DMS53 (cell line): ENCODE measurements around the gene TRIM15.
"Not testable (repeated sequence)": the region's sequence is repeated elsewhere in the genome, so short reads cannot be mapped to it uniquely, and the experiment has no call there.

Source experiments
- DNase-seq: peaks from one replicate; lab custom pipeline; 2025; lab: John Stamatoyannopoulos, UW

The TRIM15 gene

DNA sequence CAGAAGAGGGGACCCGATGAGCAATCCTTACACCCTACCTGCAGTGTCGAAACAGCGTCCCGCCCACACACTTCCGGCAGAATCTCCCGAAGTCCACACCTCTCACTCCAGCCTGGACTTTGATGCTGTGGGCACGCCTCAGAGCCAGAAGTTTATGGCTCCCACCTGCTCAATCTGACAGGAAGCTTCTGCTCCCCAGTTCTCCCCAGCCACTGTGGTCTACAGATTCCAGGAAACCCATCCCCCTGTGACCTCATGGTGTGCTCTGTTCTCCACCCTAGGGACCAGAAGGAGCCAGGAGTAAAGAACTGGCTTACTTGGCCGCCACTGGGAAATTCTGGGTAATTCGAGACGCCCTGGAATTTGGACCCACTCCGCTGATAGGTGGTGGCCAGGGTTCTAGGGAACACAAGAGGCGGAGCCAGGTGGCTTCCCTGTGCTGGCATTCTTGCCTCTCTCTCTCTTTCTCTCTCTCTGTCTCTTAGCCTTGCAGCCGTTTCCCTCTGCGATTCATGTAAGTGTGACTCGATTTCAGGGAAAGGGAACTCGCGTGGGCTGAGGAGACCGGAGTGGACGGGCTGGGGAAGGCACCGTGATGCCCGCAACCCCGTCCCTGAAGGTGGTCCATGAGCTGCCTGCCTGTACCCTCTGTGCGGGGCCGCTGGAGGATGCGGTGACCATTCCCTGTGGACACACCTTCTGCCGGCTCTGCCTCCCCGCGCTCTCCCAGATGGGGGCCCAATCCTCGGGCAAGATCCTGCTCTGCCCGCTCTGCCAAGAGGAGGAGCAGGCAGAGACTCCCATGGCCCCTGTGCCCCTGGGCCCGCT is at the start of gene TRIM15:
TSS of gene TRIM15 (plus strand) at position 457 of the 828 bp plus-strand sequence. CDS start at position 596, 139 bp downstream.
- peak; percentile 82 for DNase-seq

DNA sequence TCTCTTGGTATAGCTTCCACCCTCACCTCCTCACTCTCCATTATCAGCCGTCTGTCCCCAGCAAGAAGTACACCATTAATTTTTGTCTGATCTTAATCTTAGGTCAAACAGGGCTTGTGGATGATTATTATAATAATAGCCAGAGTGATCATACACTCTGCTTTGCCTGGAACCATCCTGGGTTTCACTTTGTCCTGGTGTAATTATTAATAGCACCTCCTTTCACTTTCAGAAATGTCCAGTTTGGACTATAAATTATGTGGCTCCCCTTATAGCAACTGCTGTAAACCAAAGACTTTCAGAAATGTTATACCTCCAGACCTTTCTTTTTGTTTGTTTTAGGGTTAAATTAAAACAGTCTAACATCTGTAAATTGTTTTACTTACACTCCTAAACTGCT is 49.5 kb upstream of the TRIM15 start:
- DNase-seq = no peak

DNA sequence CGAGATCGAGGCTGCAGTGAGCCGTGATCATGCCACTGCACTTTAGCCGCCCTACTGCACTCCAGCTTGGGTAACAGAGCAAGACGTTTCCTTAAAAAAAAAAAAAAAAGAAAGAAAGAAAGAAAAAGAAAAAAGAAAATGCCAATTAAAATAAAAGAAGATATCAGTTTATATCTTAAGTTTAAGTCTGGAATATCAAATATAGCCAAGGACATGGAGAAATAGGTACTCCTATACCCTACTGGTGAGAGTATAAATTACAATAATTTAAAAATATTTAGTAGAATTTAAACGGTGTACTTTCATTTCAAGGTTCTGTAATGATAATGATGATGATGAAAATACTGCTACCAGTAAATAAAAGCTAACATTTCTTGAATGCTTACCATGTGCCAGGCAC is 46.6 kb upstream of the TRIM15 start:
- no peak for DNase-seq

DNA sequence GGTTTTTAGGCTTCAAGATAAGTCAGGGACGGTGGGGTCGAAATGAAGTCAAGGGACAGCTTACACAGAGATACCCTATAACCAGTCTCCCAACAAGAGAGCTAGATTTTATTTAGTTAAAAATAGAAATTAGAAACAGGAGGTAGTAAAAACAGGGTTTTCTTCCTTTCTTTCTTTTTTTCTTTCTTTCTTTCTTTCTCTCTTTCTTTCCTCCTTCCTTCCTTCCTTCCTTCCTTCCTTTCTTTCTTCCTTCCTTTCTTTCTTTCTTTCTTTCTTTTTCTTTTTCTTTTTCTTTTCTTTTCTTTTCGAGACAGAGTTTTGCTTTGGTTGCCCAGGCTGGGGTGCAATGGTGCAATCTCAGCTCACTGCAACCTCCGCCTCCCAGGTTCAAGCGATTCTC is 44.7 kb upstream of the TRIM15 start:
- not testable (repeated sequence) for DNase-seq

DNA sequence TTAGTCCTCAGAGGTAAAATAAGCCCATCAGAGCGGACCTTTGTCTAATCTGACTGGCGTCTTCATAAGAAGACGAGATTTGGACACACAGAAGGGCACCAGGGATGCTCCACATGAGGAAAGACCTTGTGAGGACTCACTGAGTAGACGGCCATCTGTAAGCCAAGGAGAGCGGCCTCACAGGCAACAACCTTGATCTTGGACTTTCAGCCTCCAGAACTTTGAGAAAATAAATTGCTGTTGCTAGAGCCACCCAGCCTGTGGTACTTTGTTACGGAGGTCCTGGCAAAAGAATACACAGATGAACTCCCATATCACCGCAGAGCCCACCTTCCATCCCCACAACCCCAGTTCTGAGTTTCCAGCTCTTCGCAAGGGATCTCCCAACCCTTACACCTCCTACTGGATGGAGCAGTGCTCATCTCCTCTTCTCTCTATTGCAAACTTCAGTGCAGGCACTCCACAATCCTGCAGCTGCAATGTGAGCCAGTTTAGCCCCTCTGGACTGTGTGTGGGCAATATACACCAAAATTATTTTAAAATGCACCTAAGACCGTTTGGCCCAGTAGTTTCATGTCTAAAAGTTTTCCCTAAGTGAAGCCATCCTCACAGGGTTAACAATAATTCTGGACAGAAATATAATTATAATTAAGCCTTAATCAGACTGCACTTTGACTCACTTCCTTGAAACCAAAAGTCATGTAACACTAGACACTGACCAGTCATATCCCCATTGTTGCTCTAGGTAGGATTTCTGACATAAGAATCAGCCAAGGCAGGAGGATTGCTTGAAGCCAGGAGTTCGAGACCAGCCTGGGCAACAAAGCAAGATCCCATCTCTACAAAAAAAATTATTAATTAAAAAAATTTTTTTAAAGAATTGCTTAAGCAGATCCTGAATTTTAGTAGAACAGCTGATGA is 41.6 kb upstream of the TRIM15 start:
- DNase-seq = no peak

DNA sequence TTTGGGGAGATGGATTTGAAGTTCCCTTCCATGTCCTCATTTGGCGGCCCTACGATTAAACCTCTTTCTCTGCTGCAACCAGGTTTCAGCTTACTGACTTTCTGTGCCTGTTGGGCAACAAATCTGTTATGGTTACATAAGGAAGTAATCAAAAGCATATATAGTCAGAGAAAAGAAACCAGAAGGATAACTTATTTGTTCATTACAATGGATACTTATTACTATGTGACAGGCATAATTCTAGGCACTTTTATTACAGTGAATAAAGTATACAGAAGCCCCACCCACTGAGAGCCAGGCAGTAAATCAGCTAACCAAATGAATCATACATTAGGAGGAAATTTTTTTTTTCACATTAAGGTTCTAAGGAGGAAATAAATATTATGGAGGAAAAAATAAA is 40.8 kb upstream of the TRIM15 start:
- no peak for DNase-seq

DNA sequence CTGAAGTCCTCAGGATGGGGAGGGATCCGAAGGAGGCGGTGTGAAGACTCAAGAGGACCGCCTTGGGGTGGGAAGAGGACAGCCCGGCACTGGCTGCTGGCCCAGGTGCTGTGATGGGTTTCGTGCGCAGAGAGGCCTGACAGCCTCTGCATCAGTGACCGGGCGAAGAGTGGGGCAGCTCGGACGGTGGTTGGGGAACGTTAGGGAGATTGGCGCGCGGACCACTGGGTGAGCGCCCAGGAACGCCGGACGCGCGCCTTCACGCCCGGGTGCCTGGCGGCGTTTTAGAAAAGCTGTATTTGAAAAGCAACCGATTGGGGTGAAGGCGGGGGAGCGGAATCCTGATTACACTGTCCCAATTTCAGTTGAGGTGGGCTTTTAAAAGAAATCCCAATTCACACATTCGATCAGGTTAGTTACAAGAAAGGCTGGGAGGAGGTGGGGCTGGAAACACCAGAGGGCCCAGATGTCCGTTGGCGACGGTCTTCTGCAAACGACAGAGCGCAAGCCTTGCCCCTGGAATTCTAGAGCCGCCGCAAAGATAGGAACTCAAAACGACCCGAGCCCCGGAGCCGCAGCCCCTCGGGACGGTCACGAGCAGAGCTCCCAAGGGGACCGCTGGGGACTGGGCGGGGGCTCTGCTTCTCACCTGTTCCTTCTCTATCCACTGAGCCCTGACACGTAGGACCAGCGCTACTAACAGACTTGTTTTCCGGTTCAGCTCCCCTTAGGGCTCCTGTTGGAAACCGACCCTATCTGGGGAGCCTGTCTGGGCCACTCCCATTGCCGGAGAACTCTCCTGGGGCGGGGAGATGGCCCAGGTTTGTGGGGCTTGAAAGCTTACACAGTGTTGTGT is 35.9 kb upstream of the TRIM15 start:
- DNase-seq = no peak

DNA sequence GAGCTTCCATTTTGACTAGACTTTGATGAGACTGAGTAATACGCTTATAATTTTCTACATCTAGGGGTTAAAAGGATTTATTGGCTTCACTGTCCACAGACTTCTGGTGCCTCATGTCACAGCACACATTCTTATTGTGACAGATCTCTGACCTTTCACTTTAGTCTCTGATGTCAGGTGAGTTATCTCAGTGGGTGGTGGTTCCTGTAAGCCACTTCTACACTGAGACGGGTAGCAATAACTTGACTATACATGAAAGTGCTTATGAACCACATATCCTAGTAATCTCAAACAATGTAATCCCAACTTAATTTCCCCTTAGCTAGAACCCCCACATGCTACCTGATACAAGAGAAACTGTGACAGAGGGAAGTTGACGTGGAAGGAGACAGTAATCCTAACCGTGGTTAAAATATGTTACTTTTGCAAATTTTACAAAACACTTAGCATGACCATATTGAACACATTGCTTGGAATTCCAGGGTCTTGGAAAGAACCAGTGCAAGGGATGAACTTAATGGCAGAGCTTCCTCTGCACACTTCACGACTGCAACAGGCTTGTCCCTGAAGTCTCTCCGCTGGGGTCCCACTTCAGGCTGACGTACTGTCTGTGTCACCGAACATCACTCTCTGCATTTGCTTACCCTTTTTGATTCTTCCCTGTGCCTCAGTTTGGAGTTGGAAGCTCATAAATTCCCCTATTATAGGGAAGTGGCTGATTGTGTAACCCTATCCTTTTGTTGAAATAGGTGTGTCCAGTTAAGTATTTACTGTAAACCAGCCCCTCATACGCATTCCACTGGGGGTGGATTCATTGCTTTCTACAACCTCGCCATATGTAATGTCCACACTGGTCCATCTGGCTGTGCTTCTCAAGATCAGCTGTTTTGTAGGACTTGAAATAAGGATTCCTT is 33.8 kb upstream of the TRIM15 start:
- DNase-seq = no peak

DNA sequence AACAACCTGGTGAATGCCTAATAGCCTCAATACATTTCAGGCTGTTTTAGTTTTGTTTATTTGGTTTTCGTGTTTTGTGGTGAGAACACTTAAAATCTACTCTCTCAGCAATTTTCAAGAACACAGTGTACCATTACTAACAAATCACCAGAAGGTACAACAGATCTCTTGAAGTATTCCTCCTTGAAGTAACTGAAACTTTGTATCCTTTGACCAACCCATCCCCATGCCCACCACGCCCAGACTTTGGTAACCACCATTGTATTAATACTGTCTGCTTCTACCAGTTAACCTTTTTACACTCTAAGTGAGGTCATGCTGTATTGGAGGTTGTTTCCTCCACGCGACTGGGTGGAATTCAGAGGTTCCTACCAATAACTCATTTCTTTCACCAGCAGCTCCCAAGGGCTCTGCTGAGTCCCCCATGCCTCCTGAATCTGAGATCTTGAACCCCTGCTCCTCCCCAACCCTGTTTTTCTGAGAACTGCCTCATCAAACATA is 33.1 kb upstream of the TRIM15 start:
- no peak for DNase-seq

DNA sequence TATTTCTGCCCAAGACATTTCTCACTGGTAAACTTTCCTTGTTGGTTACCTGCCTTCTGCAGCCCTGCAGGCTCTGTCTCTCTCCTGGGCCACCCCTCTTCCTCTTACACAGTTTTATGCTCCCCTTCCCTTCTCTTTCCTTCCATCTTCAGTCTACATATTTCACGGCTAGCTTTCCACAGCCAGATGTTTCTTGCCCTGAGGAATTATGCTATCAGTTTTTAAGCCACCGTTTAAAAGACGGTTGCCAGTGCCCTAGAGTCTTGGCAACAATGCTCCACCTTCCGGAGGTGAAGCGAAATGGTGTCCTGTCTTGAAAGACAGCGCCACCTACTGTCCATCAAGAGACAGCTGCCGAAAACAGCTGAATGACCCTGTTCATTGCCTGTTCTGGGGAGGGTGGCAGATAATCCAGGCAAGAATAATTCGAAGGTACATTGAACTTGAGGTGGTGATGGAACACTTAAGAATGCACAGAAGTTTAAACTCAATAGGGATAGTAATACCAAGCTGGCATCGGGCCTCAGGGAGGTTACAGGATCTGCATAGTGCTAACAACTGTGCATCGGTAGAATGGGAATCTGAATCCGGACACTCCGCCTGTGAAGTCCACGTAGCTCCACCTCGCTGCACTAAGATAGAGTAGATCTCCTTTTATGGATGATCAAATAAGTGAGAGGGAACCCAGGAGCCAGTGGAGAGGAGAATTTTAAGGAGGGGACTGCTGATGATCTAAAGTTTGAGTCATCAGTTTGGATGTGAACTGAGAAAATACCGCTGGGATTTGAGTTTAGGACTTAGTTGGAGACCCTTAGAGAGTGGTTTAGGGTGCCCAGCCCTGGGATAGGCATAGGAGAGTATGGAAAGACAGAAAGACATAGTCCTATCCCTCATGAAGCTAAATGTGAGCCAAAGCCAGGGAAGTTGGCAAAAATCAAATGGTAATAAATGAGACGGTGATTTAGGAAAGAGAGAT is 32.2 kb upstream of the TRIM15 start:
- peak; percentile 91 for DNase-seq

DNA sequence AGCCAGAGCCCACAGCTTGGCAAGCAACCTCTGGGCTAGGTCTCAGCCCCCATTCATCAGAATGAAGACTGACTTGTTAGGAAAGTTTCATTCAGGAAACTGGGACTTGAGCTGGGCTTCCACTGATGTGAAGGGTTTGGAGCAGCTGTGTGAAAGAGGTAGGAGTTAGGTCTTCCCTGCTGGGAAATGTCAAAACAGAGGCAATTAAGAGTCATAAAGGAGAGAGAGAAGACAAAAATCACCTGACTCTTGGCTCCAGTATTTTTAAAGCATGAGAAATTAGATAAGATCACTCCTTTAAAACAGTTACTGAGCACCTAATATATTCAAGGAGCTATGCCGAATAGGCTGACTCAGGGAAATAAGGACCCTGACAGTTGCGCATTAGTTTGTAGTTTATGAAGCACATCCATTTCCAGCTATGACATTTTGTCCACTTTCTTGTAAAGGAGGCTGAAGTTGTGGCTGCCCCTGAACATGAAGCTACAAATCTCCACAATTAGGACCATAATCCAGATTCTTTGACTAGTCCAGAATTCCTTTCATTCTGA is 31.3 kb upstream of the TRIM15 start:
- DNase-seq = no peak

DNA sequence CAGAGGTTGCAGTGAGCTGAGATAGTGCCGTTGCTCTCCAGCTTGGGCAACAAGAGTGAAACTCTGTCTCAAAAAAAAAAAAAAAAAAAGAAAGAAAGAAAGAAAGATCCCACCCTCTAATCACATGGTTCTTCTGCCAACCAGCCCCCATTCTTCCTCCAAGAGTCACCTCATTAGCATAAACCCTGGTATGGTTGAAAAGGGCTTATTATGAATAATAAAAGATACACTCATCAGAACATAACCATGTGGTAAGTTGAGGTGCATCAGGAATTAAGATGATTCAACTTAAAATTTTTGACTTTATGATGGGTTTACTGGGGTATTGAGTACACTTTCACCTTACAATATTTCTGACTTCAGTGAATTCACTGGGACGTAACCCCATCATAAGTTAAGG is 28.2 kb upstream of the TRIM15 start:
- no peak for DNase-seq

DNA sequence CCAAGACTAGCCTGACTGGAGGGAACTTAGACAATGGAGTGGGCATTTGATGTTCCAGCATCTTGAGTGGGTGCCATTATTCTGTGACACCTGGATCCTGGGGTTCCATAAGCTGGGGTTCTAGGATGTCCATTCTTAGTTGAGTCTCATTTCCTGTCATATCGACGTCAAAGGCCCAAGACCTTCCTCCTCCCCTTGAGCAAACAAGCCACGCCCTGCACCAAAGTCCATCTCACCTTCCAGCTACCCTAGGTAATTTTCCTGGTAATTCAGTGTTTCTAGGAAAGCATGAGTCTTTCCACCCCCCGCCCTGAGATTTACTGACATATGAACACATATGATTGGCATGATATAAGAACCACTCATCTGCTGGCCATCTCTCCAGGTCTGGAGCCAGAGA is 27.6 kb upstream of the TRIM15 start, which contains the start of gene TRIM40:
TSS of gene TRIM40 (plus strand) at position 384 of the 400 bp plus-strand sequence. CDS start 897 bp downstream, outside the sequence.
- no peak for DNase-seq

DNA sequence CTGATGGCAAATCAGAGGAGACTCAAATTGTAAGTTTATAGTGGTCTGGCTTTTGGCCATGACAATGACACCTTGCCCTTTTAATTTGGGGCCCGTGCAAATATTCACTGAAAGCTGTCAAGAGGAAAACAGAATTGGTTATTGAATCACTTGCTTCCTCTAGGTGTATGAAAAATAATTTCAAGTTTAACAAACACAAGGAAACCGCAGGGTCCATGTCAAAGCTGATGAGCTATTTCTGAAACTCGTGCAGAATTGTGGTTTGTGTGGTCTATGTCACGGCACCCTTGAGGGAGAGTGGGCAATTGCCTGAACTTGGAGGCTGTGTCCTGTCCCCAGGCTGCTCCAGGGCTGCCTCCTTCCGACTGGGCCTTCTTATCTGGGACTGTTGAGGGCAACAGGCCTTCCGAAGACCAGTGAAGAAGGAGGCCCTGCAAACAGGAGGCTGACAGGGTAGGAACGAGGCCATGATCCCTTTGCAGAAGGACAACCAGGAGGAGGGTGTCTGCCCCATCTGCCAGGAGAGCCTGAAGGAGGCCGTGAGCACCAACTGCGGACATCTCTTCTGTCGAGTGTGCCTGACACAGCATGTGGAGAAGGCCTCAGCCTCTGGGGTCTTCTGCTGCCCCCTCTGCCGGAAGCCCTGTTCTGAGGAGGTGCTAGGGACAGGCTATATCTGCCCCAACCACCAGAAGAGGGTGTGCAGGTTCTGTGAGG is 26.6 kb upstream of the TRIM15 start:
- no peak for DNase-seq

DNA sequence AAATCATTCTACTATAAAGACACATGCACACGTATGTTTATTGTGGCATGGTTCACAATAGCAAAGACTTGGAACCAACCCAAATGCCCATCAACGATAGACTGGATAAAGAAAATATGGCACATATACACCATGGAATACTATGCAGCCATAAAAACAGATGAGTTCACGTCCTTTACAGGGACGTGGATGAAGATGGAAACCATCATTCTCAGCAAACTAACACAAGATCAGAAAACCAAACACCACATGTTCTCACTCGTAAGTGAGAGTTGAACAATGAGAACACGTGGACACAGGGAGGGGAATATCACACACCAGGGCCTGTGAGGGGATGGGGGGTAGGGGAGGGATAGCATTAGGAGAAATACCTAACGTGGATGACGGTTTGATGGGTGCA is 23.1 kb upstream of the TRIM15 start:
- not testable (repeated sequence) for DNase-seq

DNA sequence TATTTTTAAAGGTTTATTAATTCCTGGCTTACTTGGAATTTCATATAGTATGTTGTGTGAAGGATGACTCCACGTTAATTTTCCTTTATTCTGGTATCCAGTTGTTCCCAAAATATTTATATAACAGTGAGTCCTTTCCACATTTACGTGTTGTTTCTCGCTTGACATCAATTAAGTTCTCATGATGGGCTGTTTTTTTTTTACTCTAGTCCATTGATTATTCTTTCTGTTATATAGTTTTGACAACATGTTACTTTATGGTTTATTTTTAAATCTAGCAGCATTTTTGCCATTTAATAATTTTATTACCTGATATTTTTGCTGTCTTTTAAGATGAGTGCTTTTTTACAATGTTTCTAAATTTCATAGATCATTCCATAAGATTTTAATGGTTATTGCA is 20.7 kb upstream of the TRIM15 start:
- no peak for DNase-seq

DNA sequence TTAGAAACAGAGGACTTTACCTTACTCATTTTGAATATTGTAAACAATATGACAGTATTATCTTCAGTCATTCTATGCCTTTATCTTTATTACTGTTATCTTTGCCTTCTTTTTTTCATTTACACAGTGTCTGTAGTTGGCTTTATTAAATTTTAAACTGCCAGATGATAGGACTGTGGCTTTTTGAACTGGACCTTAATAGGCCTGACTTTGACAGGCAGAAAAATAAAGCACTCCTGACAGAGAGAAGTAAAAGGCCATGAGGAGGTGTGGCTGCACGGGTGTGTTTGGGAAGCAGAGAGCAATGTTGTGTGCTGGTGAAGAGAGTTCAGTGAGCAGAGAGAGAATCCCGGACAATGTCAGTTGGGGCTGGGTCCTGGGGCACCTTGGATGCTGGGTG is 19.6 kb upstream of the TRIM15 start:
- DNase-seq = no peak

DNA sequence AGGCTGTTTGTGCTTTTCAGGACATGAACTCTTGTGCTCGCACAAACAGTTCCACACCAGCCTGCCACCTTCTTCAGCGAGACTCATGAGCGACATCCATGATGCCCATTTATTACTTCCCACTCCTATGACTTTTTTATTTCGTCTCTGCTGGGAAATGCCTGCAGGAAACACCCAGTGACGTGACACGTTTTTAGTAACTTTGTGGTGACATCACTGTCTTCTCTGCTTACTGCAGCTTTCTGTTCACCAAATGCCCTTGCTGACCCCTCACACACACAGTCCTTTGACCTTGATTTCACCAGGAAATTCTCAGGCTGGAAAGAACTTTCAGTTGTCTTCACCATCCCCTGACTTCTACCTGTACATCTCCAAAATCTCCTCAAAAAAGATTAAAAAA is 18.5 kb upstream of the TRIM15 start:
- DNase-seq = no peak
